NCI-H128 (cell line): ENCODE results near the gene MR1.

Experiments
- DNase-seq: peaks from one replicate; lab custom pipeline; 2025; ENCODE audit not compliant: unreplicated experiment; lab: John Stamatoyannopoulos, UW

MR1 gene

DNA sequence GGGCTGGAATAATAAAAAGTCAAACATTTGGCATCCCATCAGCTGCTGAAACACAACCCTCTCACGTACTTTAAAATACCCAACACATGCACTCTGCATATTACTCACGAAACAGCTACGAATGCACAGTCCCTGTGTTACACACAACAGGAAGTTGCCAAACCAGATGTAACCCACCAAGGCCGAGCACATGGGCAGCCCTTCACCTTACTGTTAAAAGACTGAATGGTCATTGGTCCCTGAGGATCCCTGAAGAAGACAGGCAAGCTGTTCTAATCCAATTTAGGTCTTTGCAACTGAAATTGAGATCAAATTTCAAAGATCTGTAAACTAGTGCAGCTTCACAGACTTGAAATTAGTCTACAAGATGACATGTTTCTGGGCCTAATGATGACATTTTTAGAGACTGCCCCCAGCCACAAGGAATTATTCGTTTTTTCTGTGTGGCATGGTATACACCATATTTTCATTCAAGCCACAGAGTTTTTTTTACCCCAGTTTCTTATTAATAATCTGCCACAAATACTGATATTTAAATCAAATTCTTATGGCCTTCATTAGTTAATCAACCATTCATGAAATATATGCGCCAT, 29.1 kb downstream of the MR1 start:
- no peak for DNase-seq

- no peak for DNase-seq
Measured at GRCh38 chr1:181064011-181064623, 30.3 kb downstream of the MR1 start.

- no peak for DNase-seq
Measured at GRCh38 chr1:181064702-181065101, 30.9 kb downstream of the MR1 start.

DNA sequence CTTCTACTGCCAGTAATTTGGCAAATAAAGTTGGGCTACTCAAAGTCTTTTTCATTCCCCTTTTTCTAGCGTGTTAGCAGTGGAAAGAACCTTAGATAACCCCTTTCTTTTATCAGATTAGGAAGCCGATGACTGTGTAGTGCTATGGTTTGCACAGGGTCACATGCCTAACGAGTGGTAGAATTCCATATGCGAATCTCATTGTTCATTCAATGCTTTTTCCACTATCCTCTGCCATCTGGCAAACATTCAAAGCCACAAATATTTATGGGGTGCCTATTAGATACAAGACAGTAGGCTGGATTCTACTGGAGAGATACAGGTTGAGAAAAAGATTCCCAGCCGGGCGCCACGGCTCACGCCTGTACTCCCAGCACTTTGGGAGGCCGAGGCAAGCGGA, 39.9 kb downstream of the MR1 start:
- no peak for DNase-seq

DNA sequence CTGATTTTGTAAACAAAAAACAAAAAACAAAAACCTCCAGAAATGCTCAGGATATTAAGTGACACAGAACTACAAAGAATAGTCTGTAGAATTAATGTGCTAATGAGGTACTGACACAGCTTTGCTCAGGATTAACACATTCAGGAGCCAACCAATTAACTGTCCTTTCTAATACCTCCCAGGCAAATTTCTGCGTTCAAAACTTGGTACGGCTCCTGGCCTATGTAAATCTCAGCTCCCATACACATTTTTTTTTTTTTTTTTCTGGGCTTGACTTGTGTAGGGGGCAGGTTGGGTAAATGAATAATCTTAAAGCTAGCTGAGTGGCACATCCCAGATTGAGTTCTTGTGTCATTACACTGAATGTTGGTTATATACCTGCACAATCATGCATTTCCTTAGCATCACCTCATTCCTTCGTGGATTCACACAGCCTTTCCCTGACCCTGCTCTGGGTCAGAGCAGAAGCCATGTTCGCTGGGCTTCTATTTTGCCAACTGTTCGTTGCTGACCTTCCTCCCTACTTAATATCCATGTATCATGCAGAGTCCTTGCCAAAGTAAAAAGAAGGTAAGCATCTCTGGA, 42.1 kb downstream of the MR1 start:
- no peak for DNase-seq

- DNase-seq = no peak
Measured at GRCh38 chr1:181076852-181077251, 43.1 kb downstream of the MR1 start.

- DNase-seq = no peak
Measured at GRCh38 chr1:181077576-181078242, 43.9 kb downstream of the MR1 start.

DNA sequence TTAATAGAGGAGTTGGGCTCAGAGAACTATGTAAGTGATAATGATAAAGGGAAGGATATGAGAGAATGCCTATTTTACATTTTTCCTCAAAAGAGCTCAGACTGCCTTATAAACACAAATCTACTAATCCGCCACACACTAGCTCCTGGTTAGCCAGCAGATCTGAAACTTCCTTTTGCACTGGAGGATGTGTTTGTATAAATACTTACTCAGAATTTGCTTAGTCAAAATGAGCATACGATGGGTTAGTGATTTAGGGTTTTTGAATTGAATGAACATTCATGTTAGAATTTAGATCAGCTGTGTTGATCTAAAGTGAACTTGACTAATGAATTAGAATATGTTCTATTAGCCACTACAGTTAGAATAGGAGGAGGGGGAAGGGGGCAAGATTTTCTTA, 45.6 kb downstream of the MR1 start:
- no peak for DNase-seq

DNA sequence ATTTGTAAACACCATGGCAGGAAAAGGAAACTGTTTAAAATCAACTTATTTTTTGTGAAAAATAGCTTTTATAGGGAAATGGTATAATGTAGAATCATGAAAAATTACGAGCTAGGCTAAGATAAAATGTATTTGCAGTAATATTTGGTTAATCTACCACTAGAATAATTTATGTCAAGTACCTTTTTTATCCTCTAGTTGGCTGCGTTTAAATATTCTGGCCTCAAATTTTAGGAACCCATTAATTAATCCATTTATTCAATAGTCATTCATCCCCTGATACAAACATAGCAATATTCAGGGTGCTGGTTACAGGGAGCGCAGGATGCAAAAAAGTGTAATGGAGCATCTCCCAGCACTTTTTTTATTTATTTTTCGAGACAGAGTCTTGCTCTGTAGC, 46.1 kb downstream of the MR1 start:
- no peak for DNase-seq

GRCh38 chr1:181080556-181080955, 46.8 kb downstream of the MR1 start:
- no peak for DNase-seq

GRCh38 chr1:181081395-181081794, 47.6 kb downstream of the MR1 start:
- no peak for DNase-seq

GRCh38 chr1:181083842-181084605, 50.2 kb downstream of the MR1 start:
- DNase-seq = no peak

GRCh38 chr1:181084606-181084969, 50.8 kb downstream of the MR1 start:
- no peak for DNase-seq

DNA sequence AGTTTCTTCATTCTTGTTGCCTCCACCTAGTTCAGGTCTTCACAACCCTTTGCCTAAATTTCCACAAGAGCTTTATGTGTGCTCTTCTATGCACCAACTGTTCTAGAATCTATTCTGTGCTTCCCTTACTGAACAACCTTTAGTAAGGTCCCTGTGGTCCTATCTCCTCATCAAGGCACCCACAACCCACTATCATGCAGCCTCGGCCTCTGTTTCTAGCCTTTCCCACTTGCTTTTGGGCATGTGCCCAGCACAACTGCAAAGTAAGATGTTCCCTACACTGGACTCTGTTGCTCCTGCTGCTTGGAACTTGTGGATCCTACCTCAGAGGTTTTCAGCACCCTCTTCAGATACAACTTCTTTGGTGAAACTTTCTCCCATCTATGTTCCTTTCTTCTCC, 52.3 kb downstream of the MR1 start:
- no peak for DNase-seq

- no peak for DNase-seq
Measured at GRCh38 chr1:181086926-181087325, 53.1 kb downstream of the MR1 start.

DNA sequence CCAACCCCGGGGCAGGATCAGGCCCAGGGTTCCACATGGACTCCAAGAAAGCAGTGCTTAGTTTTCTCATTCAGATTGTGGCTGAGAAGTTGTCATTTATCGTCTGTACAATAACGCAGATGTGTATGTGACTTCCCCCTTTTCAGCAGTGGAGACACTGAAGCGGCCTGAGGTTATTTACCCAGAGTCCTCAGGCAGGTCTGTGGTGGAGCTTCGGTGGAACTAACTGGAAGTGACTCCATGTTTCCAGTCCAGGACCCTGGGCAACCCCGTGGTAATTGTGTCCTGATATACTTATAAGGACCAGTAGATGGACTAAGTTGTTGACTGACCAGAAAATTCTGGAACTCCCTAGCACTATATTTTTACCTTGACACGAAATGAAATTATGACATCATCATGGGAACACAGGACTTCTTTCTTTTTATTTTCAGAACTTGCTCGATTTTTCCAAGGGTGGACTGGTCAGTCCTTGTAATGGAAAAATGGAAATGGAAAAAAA, 53.7 kb downstream of the MR1 start:
- DNase-seq = no peak

- peak; percentile 92 for DNase-seq
Measured at GRCh38 chr1:181088079-181089016, 54.6 kb downstream of the MR1 start, which contains the start of gene IER5. Gene IER5, plus strand, starts transcription at chr1:181088700. Its CDS starts 203 bp downstream, at chr1:181088903.

GRCh38 chr1:181089017-181089675, 55.4 kb downstream of the MR1 start:
- DNase-seq = no peak

DNA sequence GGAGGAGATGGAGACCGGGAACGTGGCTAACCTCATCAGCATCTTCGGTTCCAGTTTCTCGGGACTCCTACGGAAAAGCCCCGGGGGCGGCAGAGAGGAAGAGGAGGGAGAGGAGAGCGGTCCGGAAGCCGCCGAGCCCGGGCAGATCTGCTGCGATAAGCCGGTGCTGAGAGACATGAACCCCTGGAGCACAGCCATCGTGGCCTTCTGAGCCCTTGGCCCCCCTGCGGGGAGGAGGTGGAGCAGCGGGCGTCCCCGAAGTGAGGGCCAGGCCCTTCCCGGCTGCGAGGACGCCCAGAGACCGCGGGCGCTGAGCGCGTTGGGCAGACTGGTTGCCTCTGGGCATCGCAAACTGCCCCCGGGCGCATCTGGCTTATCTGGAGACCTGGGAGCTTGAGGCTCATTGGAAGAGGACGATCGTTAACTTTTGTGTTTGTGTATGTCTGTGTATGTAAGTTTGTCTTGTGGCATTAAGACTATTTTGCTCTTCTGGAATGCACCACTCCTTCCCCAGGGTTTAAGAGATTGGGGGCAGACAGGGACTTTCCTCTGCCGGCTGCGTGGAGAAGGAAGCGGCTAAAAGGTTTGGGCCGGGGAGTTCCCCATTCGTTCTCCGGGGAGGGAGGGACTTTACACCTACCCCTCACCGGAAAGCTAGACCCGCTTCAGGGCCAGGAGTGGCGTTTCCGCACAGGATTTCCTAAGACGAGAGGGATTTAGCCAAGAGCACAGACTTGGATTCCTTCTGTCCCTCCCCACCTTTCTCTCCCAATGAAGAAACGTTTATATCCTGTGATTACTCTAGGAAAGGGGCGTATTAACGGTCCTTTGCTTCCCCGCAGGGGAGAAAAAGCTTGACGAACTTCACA, 56.1 kb downstream of the MR1 start:
- DNase-seq = peak; percentile 37
